ENCODE data around the gene AQP3.

GRCh38 chr9:33425128-33425533 is 22.3 kb downstream of the AQP3 start:
- TF ChIP-seq ZNF274 (IDR thresholded peaks at IDR 0.05; ENCODE audit: low read depth, low read length) (no peak), YY1 (IDR thresholded peaks at IDR 0.05; ENCODE audit: insufficient read depth, insufficient read length) (no peak)

Measured in NT2/D1 (cell line).